Measurements from ENCODE around the gene DOCK4.

- TF ChIP-seq POLR2A (IDR thresholded peaks at IDR 0.05) (no peak), CTCF (IDR thresholded peaks at IDR 0.05) (no peak)
Measured at GRCh38 chr7:111784296-111784695, 421.9 kb downstream of the DOCK4 start.

All from thyroid gland (tissue), 4 donors.